Stimulated activated naive CD8-positive, alpha-beta T cell treated with anti-CD3 and anti-CD28 coated beads, Interleukin-15, Interleukin-2, amounts not matched to agents 100 U/mL and 50 U/mL, for 24 hours (primary cell): Measurements from ENCODE around the gene MTUS2.

ENCODE experiments used
- ATAC-seq: fragments of 150-1000 bp; cut with Tn5 transposase; one replicate; pipeline ENCODE4 v1.10.0; 2021
- DNase-seq: peaks from one replicate; pipeline ENCODE4 v3.0.0; 2021

The MTUS2 gene

DNA sequence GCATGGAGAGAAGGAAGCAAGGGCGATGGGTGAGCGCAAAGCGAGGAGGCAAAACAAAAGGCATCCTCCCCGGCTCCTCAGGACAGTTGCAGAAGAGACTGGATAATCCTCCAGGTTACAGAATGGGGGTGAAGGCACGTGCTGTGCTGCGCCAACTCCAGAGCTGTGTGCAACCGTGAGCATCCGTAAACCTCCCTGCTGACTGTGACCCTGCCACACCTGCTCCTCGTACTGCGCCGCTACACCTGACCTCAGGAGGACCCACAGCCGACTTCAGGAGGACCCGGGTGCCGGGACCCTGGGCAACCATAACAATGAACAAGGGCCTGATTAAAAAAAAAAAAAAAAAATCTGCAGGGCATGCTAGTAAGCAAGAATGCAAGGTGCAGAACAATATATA lies 706.6 kb downstream of the MTUS2 start:
- ATAC-seq, result no peak
- no peak for DNase-seq

DNA sequence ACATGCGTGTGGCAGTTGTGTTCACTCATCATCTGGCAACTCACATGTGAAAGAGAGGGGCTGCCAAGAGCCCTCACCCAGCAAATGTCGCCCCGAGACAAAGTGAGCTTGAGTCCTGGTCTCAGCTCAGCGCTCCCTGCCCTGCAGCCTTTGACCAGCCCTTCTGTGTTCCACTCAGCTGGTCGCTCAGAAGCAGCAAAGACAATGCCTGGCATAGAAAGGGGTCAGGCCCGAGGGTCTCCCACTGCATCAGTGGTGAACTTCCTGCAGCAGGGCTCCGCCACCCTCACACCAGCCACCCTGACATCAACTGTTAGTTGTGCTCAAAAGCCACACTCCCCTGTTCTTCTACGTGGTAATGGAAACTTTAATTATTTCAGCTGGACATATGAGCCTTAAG lies 707.4 kb downstream of the MTUS2 start:
- no peak for DNase-seq
- ATAC-seq, result no peak

- no peak for ATAC-seq
Measured at GRCh38 chr13:29527916-29528315, 707.8 kb downstream of the MTUS2 start.

DNA sequence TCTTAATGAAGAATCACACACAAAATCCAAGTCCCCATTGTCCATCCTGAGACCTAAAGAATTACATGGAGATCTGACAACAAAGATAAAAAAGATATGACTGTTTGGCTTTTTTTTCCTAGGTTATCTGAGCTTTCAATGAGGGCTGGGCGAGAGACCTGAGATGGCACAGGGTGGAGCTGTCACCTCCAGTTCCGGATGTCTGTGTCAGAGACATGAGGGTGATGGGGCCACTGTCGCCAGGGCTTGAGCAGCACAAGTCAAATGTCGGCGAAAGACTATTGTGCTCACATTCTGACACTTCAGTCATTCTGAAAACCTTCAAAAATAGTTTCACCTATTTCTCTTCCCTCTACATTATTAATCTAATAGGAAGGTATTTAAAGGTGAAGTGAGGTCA lies 709.6 kb downstream of the MTUS2 start:
- DNase-seq, result no peak
- no peak for ATAC-seq

More at GRCh38 chr13:29527916-29528315, 707.8 kb downstream of the MTUS2 start:
- no peak for DNase-seq

- ATAC-seq, result no peak
- DNase-seq, result no peak
Measured at GRCh38 chr13:29530901-29531300, 710.8 kb downstream of the MTUS2 start.

GRCh38 chr13:29532116-29532515 lies 712.0 kb downstream of the MTUS2 start:
- ATAC-seq (no peak), DNase-seq (no peak)

DNA sequence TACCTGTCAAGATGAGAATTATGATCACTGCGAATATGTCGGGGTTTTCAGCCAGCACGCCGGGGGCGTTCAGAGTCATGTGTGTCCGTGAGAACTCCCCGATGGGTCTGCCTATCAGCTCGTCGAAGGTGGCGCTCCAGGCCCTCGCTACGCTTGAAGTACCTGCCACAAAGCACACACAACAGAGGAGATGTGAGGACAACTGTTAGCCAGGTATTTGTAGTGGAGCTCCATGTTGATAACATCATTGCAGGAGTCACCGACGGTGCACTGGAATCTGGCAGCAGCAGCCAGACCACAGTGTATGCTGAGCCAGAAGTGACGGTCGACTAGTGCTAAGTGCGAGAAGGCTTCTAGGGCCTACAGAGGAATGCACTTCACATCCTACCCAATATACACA lies 712.7 kb downstream of the MTUS2 start:
- ATAC-seq (no peak), DNase-seq (no peak)

- no peak for DNase-seq
- ATAC-seq, result no peak
Measured at GRCh38 chr13:29534083-29534482, 713.9 kb downstream of the MTUS2 start.

GRCh38 chr13:29535663-29536655 lies 715.8 kb downstream of the MTUS2 start:
- ATAC-seq, result no peak
- no peak for DNase-seq

GRCh38 chr13:29536853-29537252 lies 716.7 kb downstream of the MTUS2 start:
- DNase-seq (no peak), ATAC-seq (no peak)

DNA sequence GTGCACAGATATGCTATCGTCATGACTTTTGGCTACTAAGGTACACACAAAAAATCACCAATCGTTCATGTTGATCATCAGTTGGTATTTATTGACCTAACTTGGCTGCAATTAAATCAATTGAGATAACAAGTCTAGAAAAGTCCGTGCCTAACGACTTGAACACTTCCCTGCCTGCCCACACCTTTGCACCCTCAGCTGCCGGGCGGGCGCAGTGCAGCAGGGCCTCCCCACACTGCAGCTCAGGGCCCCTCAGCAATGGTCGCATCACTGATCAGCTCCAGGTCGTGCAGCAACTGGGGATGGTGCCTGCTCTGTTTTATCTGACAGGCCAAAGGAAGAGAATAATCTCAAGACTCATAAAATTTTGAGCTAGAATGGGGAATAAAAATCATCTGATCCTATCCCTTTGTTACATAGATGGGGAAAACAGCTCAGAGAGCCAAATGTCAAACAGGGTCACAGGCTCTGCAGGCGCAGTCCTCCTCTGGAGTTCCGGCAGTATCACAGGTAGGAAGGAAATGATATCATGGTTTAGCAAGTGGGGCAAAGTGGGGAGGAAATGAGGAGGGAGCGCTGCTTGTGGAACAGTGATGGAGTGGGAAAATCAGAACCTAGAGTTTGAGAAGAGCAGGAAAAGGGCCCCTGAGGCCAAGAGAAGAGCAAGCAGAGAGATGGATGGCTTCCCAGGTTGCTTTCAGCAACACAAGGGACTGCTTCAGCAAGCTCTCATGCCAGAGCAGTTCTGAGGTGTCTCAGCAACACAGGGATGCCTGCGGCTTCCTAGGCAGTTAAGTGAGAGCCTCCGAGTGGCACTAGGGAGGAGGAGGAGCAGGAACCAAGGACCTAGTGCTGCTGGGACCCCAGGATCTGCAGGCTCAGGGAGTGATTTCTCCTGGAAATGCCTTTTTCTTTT lies 717.9 kb downstream of the MTUS2 start:
- no peak for DNase-seq
- ATAC-seq, result no peak

DNA sequence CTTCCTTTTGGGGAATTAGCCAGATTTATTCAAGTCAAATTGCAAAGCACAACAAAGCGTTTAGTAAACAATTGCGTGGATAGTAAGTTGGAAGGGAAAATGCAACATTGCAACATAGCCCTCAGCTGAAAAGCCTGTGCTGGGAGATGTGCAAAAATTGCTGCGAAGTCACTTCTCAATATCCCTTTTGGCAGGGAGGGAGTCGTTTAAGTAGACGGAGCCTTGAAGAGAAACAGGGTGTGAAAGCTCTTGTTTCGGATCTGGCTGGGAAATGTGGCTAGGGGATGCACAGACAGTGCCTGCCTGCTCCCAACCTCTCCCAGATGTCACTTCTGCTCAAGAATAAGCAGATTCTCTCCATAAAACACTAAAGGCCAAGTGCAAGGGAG lies 718.5 kb downstream of the MTUS2 start:
- no peak for DNase-seq
- no peak for ATAC-seq

DNA sequence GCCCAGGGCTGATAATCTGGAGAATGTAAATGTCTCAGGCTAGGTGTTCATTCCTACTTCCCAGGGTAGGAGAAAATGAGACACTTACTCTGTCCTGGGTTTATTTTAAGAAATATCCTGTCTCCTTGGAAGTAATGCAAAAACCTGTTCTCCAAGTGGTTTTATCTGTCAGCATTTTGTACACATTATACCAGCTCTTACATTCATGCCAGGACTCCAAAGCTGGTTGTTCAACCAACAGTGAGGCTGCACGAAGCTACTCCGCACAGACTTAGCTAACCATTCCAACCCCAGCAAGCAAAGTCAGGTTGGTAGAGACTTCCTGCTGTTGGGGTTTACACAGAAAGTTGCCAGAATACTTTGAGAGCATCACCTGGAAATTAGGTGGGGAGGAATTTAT lies 719.7 kb downstream of the MTUS2 start:
- ATAC-seq, result no peak
- DNase-seq, result no peak

DNA sequence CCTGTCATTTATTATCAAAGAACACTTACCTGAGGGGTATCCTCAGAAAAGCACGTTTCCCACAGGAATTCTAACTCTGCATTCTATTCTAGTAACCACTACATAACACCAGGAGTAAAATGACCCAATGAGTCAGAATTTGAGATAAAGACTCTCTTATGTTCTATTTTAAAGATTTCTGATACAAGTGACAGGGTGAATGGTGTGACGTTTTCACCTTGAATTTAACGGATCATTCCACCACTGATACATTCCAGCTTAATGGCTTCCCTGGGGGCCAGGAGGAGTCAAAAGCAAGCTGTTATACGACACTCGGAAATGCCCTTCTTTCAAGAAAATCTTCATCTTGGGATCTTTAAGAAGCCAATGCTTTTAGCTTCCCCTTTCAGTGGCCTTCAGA lies 720.2 kb downstream of the MTUS2 start:
- DNase-seq (no peak), ATAC-seq (no peak)

- DNase-seq (no peak), ATAC-seq (no peak)
Measured at GRCh38 chr13:29540799-29541198, 720.7 kb downstream of the MTUS2 start.

DNA sequence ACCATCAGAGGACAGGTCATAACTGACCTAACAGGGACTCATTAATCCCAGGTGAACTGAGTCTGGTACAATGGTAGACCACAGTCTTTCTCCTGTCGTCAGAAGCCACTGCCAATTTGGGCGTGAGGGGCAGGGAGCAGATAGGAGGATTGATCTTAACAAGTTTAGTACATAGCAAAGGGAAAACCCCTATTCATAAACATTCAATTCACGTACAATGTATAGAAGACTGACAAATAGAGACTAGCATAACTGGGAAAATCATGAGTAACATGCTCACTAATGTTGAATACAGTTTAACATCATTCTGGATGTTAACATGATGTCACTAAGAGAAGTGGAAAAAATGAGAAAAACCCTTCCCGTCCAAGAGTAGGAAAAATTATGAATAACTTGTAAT lies 721.3 kb downstream of the MTUS2 start:
- ATAC-seq (peak; percentile 74), DNase-seq (no peak)

- ATAC-seq (no peak), DNase-seq (no peak)
Measured at GRCh38 chr13:29542381-29542780, 722.2 kb downstream of the MTUS2 start.

DNA sequence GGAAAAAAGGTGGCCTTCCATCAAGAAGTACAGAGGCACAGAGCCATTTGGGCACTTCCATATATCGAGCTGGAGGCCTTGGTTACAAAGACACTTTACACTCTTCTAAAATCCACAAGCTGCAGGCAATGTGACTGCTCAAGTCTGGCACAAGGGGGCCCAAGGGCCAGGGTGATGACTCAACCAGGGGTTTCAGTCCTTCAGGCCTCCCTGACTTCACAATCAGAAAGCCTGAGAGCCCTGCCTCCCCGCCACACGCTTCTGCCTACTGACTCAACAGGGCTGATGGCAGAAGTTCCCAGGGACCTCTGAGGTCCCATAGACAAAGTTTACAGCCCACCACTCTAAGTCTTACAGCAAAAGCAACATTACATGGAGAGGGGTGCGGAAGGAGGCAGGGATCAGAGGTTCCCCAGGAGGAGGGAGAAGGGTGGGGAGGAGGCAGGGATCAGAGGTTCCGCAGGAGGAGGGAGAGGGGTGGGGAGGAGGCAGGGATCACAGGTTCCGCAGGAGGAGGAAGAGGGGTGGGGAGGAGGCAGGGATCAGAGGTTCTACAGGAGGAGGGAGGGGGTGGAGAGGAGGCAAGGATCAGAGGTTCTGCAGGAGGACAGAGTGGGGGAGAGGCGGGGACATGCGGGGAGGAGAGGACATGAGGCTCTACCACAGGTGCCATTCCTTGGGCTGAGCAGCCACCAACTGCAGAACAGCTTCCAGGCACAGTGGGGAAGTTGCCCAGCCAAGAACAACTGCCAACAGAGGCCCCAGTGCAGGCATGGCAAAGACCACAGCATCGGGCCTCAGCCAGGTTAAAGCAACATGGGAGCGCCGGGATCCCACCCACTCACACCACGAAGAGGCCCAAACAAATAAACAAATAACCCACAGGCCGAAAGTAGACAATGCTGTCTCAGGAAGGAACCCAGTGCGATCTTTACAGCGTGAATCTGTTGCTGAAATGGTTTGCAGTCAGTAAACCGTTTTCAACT lies 723.4 kb downstream of the MTUS2 start:
- ATAC-seq (peak; percentile 95), DNase-seq (peak; percentile 69)

DNA sequence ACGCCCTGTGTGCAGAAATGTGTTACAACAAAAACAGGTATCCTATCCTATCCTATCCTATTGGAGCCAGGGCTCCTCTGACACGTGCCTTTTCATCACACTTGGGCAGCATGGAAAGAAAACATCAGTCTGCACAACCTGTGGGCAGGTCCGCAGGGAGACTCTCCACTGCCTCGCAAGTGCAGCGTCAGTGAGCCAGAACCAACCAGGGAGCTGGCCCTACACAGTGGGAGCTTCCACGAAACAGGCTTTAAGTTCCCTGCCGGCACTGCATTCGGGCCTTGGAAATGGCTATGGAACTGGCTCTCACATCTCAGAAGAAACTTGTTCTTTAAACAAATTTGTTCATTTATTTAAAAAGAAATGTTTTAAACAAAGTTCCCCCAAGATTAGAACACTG lies 725.8 kb downstream of the MTUS2 start:
- ATAC-seq (no peak), DNase-seq (no peak)

- DNase-seq (no peak), ATAC-seq (no peak)
Measured at GRCh38 chr13:29546662-29547061, 726.5 kb downstream of the MTUS2 start.

GRCh38 chr13:29547153-29547552 lies 727.0 kb downstream of the MTUS2 start:
- DNase-seq (no peak), ATAC-seq (no peak)

DNA sequence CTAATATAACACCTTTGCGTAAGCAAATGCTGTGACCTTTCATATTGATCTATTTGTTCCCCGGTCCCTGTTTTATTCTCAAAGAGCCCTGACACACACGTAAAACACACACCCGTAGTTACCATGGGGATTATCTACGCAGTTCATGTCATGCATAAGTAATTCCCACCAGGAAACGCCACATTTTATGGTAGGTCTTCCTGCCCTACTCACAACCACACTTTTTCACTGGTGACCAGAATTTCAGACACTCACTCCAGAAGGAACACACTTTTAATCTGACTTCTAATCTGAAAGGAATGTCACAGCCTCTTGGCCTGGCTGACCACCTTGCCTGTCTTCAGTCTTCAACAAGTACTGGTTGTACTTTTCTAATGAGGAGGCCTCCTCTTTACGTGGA lies 728.6 kb downstream of the MTUS2 start:
- no peak for DNase-seq
- ATAC-seq, result no peak
